Activated CD8-positive, alpha-beta memory T cell treated with anti-CD3 and anti-CD28 coated beads for 48 hours (primary cell): ENCODE data around the gene ZNF837.

ENCODE experiments used
- DNase-seq, 3 experiments: peaks; one replicate each; pipeline ENCODE4 v3.0.0-alpha.2; 2020; ENCODE audit warnings: low read depth in 2 of 3, low spot score in 2 of 3

The ZNF837 gene

GRCh38 chr19:58325311-58326022 is 55.4 kb downstream of the ZNF837 start:
- DNase-seq = no peak

GRCh38 chr19:58319241-58319640 is 61.6 kb downstream of the ZNF837 start:
- DNase-seq = no peak

- no peak for DNase-seq
Measured at GRCh38 chr19:58318297-58318696, 62.5 kb downstream of the ZNF837 start.
